ENCODE data around the gene MYH7B. TPM values are rescaled to one million over a fixed set of nuclear protein-coding genes. Genes with fewer than 3 reads are reported as not detected.

Gene MYH7B
- 1 to 10 TPM in 1 of 3 donors, under 1 TPM in 2; 0.18 to 1.0 (median 0.21) TPM for total RNA-seq
- 0.36 TPM for total RNA-seq (2013)

GRCh38 chr20:34955231-34956040 lies at the start of gene MYH7B, which contains the start of gene GSS:
MYH7B (plus strand) TSS chr20:34955868; CDS start chr20:34978006, 22,138 bp downstream.
GSS (minus strand) TSS chr20:34955806; CDS start chr20:34951852, 3,954 bp downstream.
- TF ChIP-seq CTCF (IDR thresholded peaks at IDR 0.05), result no peak
- H3K27ac ChIP-seq (ENCODE audit: low read length), result peak within 1 kb of the TSS; percentile 65
- peak; percentile 96 to 98 for DNase-seq
- Mint-ChIP-seq H3K4me3 (peak within 1 kb of the TSS; percentile 100), H3K36me3 (no peaks in the 10 kb centered on the region), H3K4me1 (peaks cover 21 to 23% of the 10 kb centered on the region in 2 donors), H3K27me3 (ENCODE audit: low read depth in 2 of 2) (no peaks in the 10 kb centered on the region), H3K9me3 (no peaks in the 10 kb centered on the region), H3K27ac (peak within 1 kb of the TSS; percentile 94 to 98)
- intact Hi-C loops (cut with micrococcal nuclease), result loop anchor here (1.0 kb wide), 2 partner anchors 79 to 83 kb away; partner anchors contain the start of genes ACSS2 and GGT7
- no peaks in the 10 kb centered on the region for H3K36me3 ChIP-seq (ENCODE audit: control insufficient read depth, insufficient read depth, low read length)
- peak; percentile 96 to 97 (median 96) for ATAC-seq
- H3K27me3 ChIP-seq (ENCODE audit: control insufficient read depth, insufficient read depth, low read length), result no peaks in the 10 kb centered on the region
- H3K4me1 ChIP-seq (ENCODE audit: control insufficient read depth, insufficient read depth, low read length), result peaks cover 12% of the 10 kb centered on the region
- peak within 1 kb of the TSS; percentile 68 for H3K4me3 ChIP-seq (ENCODE audit: low read length)
- under 1% methylated on average over 62 of the region's 62 CpGs for WGBS (ENCODE audit: insufficient coverage)
- H3K9me3 ChIP-seq (ENCODE audit: control insufficient read depth, insufficient read depth, low read length), result no peaks in the 10 kb centered on the region

GRCh38 chr20:34907616-34908469 lies 47.8 kb upstream of the MYH7B start:
- intact Hi-C loops (cut with micrococcal nuclease), result no loop called here
- no peak for TF ChIP-seq CTCF (IDR thresholded peaks at IDR 0.05)
- Mint-ChIP-seq H3K27ac (no peak overlapping the region), H3K9me3 (no peaks in the 10 kb centered on the region), H3K4me1 (no peaks in the 10 kb centered on the region), H3K4me3 (no peak overlapping the region), H3K27me3 (ENCODE audit: low read depth in 2 of 2) (no peaks in the 10 kb centered on the region), H3K36me3 (no peaks in the 10 kb centered on the region)
- peak in 1 of 2 donors; percentile 27 for DNase-seq
- no peak overlapping the region for H3K27ac ChIP-seq (ENCODE audit: low read length)
- H3K27me3 ChIP-seq (ENCODE audit: control insufficient read depth, insufficient read depth, low read length), result no peaks in the 10 kb centered on the region
- 27% methylated on average over 7 of the region's 7 CpGs for WGBS (ENCODE audit: insufficient coverage)
- no peaks in the 10 kb centered on the region for H3K4me1 ChIP-seq (ENCODE audit: control insufficient read depth, insufficient read depth, low read length)
- H3K9me3 ChIP-seq (ENCODE audit: control insufficient read depth, insufficient read depth, low read length), result no peaks in the 10 kb centered on the region
- H3K36me3 ChIP-seq (ENCODE audit: control insufficient read depth, insufficient read depth, low read length), result no peaks in the 10 kb centered on the region
- H3K4me3 ChIP-seq (ENCODE audit: low read length), result no peak overlapping the region
- no peak for ATAC-seq

GRCh38 chr20:34915131-34915530 lies 40.5 kb upstream of the MYH7B start:
- H3K4me3 ChIP-seq (ENCODE audit: low read length), result no peak overlapping the region
- no peaks in the 10 kb centered on the region for H3K36me3 Mint-ChIP-seq
- no peaks in the 10 kb centered on the region for H3K27me3 ChIP-seq (ENCODE audit: control insufficient read depth, insufficient read depth, low read length)
- intact Hi-C loops (cut with micrococcal nuclease), result no loop called here
- no peak overlapping the region for H3K4me3 Mint-ChIP-seq
- no peaks in the 10 kb centered on the region for H3K27me3 Mint-ChIP-seq (ENCODE audit: low read depth in 2 of 2)
- no peaks in the 10 kb centered on the region for H3K4me1 ChIP-seq (ENCODE audit: control insufficient read depth, insufficient read depth, low read length)
- H3K36me3 ChIP-seq (ENCODE audit: control insufficient read depth, insufficient read depth, low read length), result no peaks in the 10 kb centered on the region
- DNase-seq, result no peak
- no peak overlapping the region for H3K27ac ChIP-seq (ENCODE audit: low read length)
- no peak overlapping the region for H3K27ac Mint-ChIP-seq
- no peaks in the 10 kb centered on the region for H3K9me3 ChIP-seq (ENCODE audit: control insufficient read depth, insufficient read depth, low read length)
- ATAC-seq, result no peak
- WGBS (ENCODE audit: insufficient coverage), result 89% methylated on average over 4 of the region's 4 CpGs
- H3K4me1 Mint-ChIP-seq, result peaks cover 8 to 12% of the 10 kb centered on the region in 2 donors
- TF ChIP-seq CTCF (IDR thresholded peaks at IDR 0.05), result no peak
- no peaks in the 10 kb centered on the region for H3K9me3 Mint-ChIP-seq

All from natural killer cell (primary cell).